Measurements from ENCODE around the gene CD79A.

Gene CD79A

GRCh38 chr19:41886761-41887710 is 10.0 kb downstream of the CD79A start:
- DNase-seq = no peak

GRCh38 chr19:41887711-41888382 is 10.8 kb downstream of the CD79A start:
- DNase-seq = no peak

- DNase-seq = no peak
Observed at GRCh38 chr19:41888926-41889325, 11.8 kb downstream of the CD79A start.

GRCh38 chr19:41889896-41890295 is 12.8 kb downstream of the CD79A start:
- DNase-seq = no peak

GRCh38 chr19:41890936-41891335 is 13.9 kb downstream of the CD79A start:
- no peak for DNase-seq

- no peak for DNase-seq
Observed at GRCh38 chr19:41892173-41892902, 15.3 kb downstream of the CD79A start.

- DNase-seq = no peak
Observed at GRCh38 chr19:41893899-41894298, 16.8 kb downstream of the CD79A start.

GRCh38 chr19:41894350-41894749 is 17.3 kb downstream of the CD79A start:
- no peak for DNase-seq

- DNase-seq = no peak
Observed at GRCh38 chr19:41895745-41896580, 18.9 kb downstream of the CD79A start.

- DNase-seq = no peak
Observed at GRCh38 chr19:41896581-41896942, 19.5 kb downstream of the CD79A start.

GRCh38 chr19:41897181-41897580 is 20.1 kb downstream of the CD79A start:
- DNase-seq = no peak

- DNase-seq = no peak
Observed at GRCh38 chr19:41897820-41898219, 20.7 kb downstream of the CD79A start.

- DNase-seq = no peak
Observed at GRCh38 chr19:41898235-41898634, 21.2 kb downstream of the CD79A start.

GRCh38 chr19:41901707-41902360 is 24.8 kb downstream of the CD79A start:
- DNase-seq = no peak

- no peak for DNase-seq
Observed at GRCh38 chr19:41902594-41902993, 25.5 kb downstream of the CD79A start.

GRCh38 chr19:41903193-41903953 is 26.3 kb downstream of the CD79A start:
- no peak for DNase-seq

- DNase-seq = peak; percentile 29
Observed at GRCh38 chr19:41904118-41904870, 27.2 kb downstream of the CD79A start.

- DNase-seq = no peak
Observed at GRCh38 chr19:41905273-41906002, 28.4 kb downstream of the CD79A start.

GRCh38 chr19:41906271-41906670 is 29.2 kb downstream of the CD79A start:
- no peak for DNase-seq
